Adrenal gland (tissue), 12 donors: ENCODE results near the gene ZNF540. TPM values are rescaled to one million over a fixed set of nuclear protein-coding genes. Genes with fewer than 3 reads are reported as not detected.
A peak's percentile ranks its signal among the peaks of the same experiment; 100 is the strongest.

Experiments
- DNase-seq, 7 donors: peaks; one replicate each; pipeline ENCODE4 v3.0.0-alpha.2; 2019 to 2020
- H3K27ac ChIP-seq, 5 donors: fragments of 200-600 bp; sonication (generic) in 4 of 5; 1 replicate in 3 of 5; 2 replicates in 2 of 5; pipeline versions ENCODE4 v1.5.1 to v1.8.0; 2016 to 2020; ENCODE audit warnings: mild to moderate bottlenecking in 1 of 5
- H3K27me3 ChIP-seq: fragments of 200-600 bp; 2 replicates; pipeline ENCODE4 v1.8.0; 2021
- H3K36me3 ChIP-seq, 2 donors: fragments of 200-600 bp; replicated peaks in 1 of 2; 1 replicate in 1 of 2; 2 replicates in 1 of 2; pipeline versions ENCODE4 v1.5.1 to v1.8.0; 2018 to 2022
- H3K4me1 ChIP-seq, 2 donors: fragments of 200-600 bp; replicated peaks in 1 of 2; 1 replicate in 1 of 2; 2 replicates in 1 of 2; pipeline versions ENCODE4 v1.5.1 to v1.8.0; 2018 to 2021
- H3K4me3 ChIP-seq, 4 donors: fragments of 200-600 bp; sonication (generic) in 3 of 4; one replicate each; pipeline ENCODE4 v1.5.1; 2016 to 2018
- H3K9me3 ChIP-seq, 3 donors: fragments of 200-600 bp; sonication (generic) in 1 of 3; replicated peaks in 1 of 3; 1 replicate in 2 of 3; 2 replicates in 1 of 3; pipeline versions ENCODE4 v1.5.1 to v1.8.0; 2016 to 2021
- POLR2A ChIP-seq, 2 donors: fragments of 450-650 bp; IDR thresholded peaks; one replicate each; pipeline ENCODE4 v1.6.1; 2017; ENCODE audit warnings: antibody characterized with exemption in 2 of 2, mild to moderate bottlenecking in 2 of 2, moderate library complexity in 1 of 2
- WGBS, 4 donors: extraction: QIAGEN DNeasy Blood & Tissue Kit in 2 of 4; methylation state at CpG; one replicate each; pipeline versions ENCODE4 v1.1.5 to v1.1.7; 2013 to 2017; 5-methylcytosine and 5-hydroxymethylcytosine counted together
- intact Hi-C, 2 donors: fragments of 100-400 bp; cut with DNase I; formaldehyde crosslinking; loops; one replicate each; pipeline versions ENCODE4 v1.14.1 to v1.15.0; 2022 to 2023
- polyA plus RNA-seq, 3 donors: library from polyadenylated mRNA; stranded (reverse); fragments of 200-250 nt in 2 of 3; fragments of 350-450 nt in 1 of 3; fragmentation: Illumina TruSeq in 1 of 3; extraction: RNeasy Lipid Tissue Mini Kit (QIAGEN cat#74804) in 1 of 3; gene quantifications; one replicate each; pipeline ENCODE4 v1.2.3, GENCODE V29; 2013 to 2014
- total RNA-seq, 9 donors: library from RNA; depleted of rRNA in 4 of 9; stranded (reverse); fragments of >200 nt in 4 of 9; fragments of 120-200 nt in 1 of 9; fragmentation: NEBNext Ultra II Directional in 1 of 9; extraction: Animal tissue kit (Norgen Biotek cat#: 25700) in 1 of 9; gene quantifications; one replicate each; pipeline versions ENCODE4 v1.1.0 to v1.2.4, GENCODE V29; 2013 to 2023
- TF ChIP-seq, protein P1 (sequence below), 6 experiments: fragments of 450-650 bp in 4 of 6; fragments of 200-600 bp in 2 of 6; sonication (generic) in 1 of 6; IDR thresholded peaks; 1 replicate in 5 of 6; 2 replicates in 1 of 6; pipeline versions ENCODE4 v1.5.1 to v1.8.0; 2016 to 2021; ENCODE audit warnings: antibody characterized with exemption in 6 of 6, mild to moderate bottlenecking in 2 of 6, moderate library complexity in 1 of 6
- donor health status: healthy with polysubstance abuse.
- donor health status: Bipolar disorder and iron deficiency.
- donor health status: DM: yes; HTN: yes; CAD: no.
- donor health status: DM: no; HTN: no; CAD: no.
- donor health status: DM: no; HTN: no; CAD: no.
- donor health status: DM: yes; HTN: yes; CAD: no.

The ZNF540 gene
- total and polyA plus RNA-seq, 12 donors: 2.3 to 19.2 (median 5.6) TPM

DNA sequence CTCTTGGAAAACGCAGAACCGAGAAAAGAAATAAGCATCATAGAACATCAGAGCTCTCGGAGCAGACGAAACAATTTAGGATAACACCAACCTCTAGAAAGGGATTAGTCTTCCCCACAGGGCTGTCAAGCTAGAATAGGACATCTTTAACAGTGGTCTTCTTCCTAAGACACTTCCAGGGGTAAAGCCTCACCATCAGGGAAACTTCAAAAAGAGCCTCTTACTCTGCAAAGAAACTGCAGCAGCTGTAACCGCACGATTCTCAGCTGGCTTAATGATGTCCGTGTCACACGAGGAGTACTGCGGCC is 726 bp upstream of the ZNF540 start:
- H3K4me1 ChIP-seq: peaks cover 3 to 17% of the 10 kb centered on the region in 2 donors
- intact Hi-C loops: no loop called here

DNA sequence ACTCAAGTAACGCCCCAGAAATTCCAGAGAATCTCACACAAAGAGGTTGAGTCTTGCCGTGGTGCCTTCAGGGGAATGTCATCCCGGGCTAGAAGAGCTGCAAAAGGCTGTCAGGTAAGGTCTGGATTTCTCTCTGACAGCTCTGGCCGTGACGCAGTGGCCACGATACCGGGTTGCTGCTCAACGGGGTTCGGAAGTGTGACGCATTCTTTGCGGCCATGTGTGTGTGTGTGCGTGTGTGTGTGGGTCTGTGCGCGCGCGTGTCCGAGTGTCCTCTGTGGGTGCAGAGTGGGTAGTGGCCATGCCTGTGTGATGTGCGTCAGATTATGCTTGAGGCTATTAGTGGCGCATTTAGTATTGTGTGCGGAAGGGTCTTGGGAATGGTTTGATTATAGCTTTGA is 306 bp downstream of the ZNF540 start:
- peaks cover 3 to 17% of the 10 kb centered on the region in 2 donors for H3K4me1 ChIP-seq
- H3K27ac ChIP-seq: peak overlapping the region; percentile 91 to 98 (median 94)
- H3K36me3 ChIP-seq: peaks cover 0 to 5% of the 10 kb centered on the region in 2 donors
- H3K9me3 ChIP-seq: peaks cover 0 to 6% (median 0%) of the 10 kb centered on the region in 3 donors
- no peaks in the 10 kb centered on the region for H3K27me3 ChIP-seq
- TF ChIP-seq POLR2A (IDR thresholded peaks at IDR 0.05): no peak
- TF ChIP-seq, protein P1, sequence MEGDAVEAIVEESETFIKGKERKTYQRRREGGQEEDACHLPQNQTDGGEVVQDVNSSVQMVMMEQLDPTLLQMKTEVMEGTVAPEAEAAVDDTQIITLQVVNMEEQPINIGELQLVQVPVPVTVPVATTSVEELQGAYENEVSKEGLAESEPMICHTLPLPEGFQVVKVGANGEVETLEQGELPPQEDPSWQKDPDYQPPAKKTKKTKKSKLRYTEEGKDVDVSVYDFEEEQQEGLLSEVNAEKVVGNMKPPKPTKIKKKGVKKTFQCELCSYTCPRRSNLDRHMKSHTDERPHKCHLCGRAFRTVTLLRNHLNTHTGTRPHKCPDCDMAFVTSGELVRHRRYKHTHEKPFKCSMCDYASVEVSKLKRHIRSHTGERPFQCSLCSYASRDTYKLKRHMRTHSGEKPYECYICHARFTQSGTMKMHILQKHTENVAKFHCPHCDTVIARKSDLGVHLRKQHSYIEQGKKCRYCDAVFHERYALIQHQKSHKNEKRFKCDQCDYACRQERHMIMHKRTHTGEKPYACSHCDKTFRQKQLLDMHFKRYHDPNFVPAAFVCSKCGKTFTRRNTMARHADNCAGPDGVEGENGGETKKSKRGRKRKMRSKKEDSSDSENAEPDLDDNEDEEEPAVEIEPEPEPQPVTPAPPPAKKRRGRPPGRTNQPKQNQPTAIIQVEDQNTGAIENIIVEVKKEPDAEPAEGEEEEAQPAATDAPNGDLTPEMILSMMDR (IDR thresholded peaks at IDR 0.05): no peak
- 0 to 1% (median 1%) methylated on average over 9 to 20 of the region's 20 CpGs for WGBS, 4 donors
- H3K4me3 ChIP-seq: peak overlapping the region; percentile 35 to 93 (median 78)
- DNase-seq: peak; percentile 78 to 94 (median 83)
- intact Hi-C loops: no loop called here

More for the DNA sequence above, 726 bp upstream of the ZNF540 start:
- H3K27ac ChIP-seq: peak overlapping the region; percentile 91 to 98 (median 94)
- TF ChIP-seq, protein P1 (IDR thresholded peaks at IDR 0.05): no peak
- TF ChIP-seq POLR2A (IDR thresholded peaks at IDR 0.05): no peak
- WGBS, 4 donors: 2 to 5% (median 3%) methylated on average over 4 to 9 of the region's 9 CpGs
- H3K27me3 ChIP-seq: no peaks in the 10 kb centered on the region
- H3K36me3 ChIP-seq: no peaks in the 10 kb centered on the region
- no peak for DNase-seq
- peaks cover 0 to 6% (median 0%) of the 10 kb centered on the region in 3 donors for H3K9me3 ChIP-seq
- H3K4me3 ChIP-seq: peak overlapping the region; percentile 25 to 93 (median 84)

DNA sequence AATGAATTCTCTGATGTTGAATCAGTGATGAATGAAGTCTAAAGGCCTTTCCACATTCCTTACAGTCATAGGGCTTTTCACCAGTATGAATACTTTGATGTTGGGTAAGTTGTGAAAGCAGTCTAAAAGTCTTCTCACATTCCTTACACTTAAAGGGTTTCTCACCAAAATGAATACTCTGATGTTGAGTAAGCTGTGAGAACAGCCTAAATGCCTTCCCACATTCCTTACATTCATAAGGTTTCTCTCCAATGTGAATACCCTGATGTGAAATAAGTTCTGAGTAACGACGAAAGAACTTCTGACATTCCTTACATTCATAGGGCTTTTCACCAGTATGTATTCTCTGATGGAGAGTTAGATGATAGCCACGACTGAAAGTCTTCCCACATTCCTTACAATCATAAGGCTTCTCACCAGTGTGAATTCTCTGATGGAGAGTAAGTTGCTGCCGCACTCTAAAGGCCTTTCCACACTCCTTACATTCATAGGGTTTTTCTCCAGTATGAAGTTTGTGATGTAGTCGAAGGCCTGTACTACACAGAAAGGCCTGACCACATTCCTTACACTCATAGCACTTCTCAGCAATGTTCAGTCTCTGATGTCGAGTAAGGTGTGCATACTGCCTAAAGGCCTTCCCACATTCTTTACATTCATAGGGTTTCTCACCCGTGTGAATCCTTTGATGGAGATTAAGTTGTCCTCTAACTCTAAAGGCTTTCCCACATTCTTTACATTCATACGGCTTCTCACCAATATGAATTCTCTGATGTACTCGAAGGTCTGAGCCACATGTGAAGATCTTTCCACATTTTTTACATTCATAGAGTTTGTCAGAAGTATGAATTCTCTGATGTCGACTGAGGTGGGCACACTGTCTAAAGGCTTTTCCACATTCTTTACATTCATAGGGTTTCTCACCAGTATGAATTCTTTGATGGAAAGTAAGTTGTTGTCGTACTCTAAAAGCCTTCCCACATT is 40.7 kb downstream of the ZNF540 start:
- no peak for TF ChIP-seq POLR2A (IDR thresholded peaks at IDR 0.05)
- TF ChIP-seq, protein P1 (IDR thresholded peaks at IDR 0.05): no peak
- H3K9me3 ChIP-seq: peaks cover 14 to 67% (median 49%) of the 10 kb centered on the region in 3 donors
- no peaks in the 10 kb centered on the region for H3K4me1 ChIP-seq
- no peak overlapping the region for H3K27ac ChIP-seq
- WGBS, 4 donors: 96 to 99% (median 96%) methylated on average over 11 of the region's 11 CpGs
- intact Hi-C loops: no loop called here
- no peaks in the 10 kb centered on the region for H3K27me3 ChIP-seq
- peaks cover 0 to 8% of the 10 kb centered on the region in 2 donors for H3K36me3 ChIP-seq
- DNase-seq: no peak
- peak overlapping the region in 1 of 4 donors; percentile 19 for H3K4me3 ChIP-seq

DNA sequence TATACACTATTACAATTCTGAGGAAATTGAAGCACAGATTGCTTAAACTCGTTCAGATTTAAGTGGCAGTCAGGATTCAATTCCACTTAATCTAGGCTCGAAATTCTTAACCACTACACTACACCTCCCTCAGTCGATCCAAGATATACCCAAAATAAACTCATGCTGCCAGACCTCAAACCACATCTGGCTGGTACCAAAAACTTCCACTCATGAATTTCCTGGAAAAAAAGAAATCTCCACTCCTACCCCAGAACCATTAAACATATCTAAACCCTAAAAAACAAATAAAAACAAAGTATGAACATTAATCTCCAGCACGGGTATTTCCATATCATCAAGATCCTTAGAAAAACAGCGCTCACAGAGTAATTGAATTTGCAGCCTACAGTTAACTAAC is 59.4 kb downstream of the ZNF540 start:
- TF ChIP-seq POLR2A (IDR thresholded peaks at IDR 0.05): no peak
- TF ChIP-seq, protein P1 (IDR thresholded peaks at IDR 0.05): no peak
- Histone ChIP-seq H3K36me3 (no peaks in the 10 kb centered on the region), H3K4me3 (peak overlapping the region in 3 of 4 donors; percentile 69 to 83 (median 78)), H3K4me1 (peaks cover 15 to 29% of the 10 kb centered on the region in 2 donors), H3K9me3 (no peaks in the 10 kb centered on the region), H3K27me3 (no peaks in the 10 kb centered on the region), H3K27ac (peak overlapping the region in 4 of 5 donors; percentile 85 to 90 (median 87))
- no peak for DNase-seq
- intact Hi-C loops: no loop called here
- 5 to 10% (median 7%) methylated on average over 5 of the region's 5 CpGs for WGBS, 4 donors
